K562 (cell line): ENCODE results near the gene PIGL. TPM values are rescaled to one million over a fixed set of nuclear protein-coding genes. Genes with fewer than 3 reads are reported as not detected.

ENCODE experiments used
- ATAC-seq: fragments of 200-7000 bp; cut with Tn5 transposase; 3 replicates; pipeline ENCODE4 v1.9.1; 2020; ENCODE audit warnings: moderate library complexity
- BruUV-seq: library from RNA; stranded (reverse); fragments of 400-500 nt; replicated peaks from 2 replicates; lab custom pipeline; 2021; lab: Mats Ljungman, UMichigan
- CTCF ChIA-PET: fragments of 300-600 bp; formaldehyde crosslinking; extraction: SDS; loops from one replicate; lab custom pipeline; 2021; ENCODE audit warnings: low intra/inter-chr PET ratio; lab: Yijun Ruan, JAX
- POLR2A ChIA-PET: fragments of 300-600, 350-650 bp; sonication (Branson Sonifier 250); formaldehyde crosslinking; extraction: SDS; loops from one replicate; lab custom pipeline; 2021; ENCODE audit warnings: antibody characterized with exemption, inconsistent platforms; lab: Yijun Ruan, JAX
- DNase-seq, 4 experiments: peaks; one replicate each; pipeline versions ENCODE4 v3.0.0 to v3.0.0-alpha.2; 2011 to 2018; ENCODE audit warnings: low spot score in 3 of 4, mixed read lengths in 3 of 4; ENCODE audit errors: extremely low read depth in 1 of 4
- FAIRE-seq: peaks from 2 replicates; lab custom pipeline; 2011; peaks lifted over from hg19 to GRCh38; lab: Jason Lieb, UNC
- H2AFZ ChIP-seq: 2 replicates; pipeline ENCODE4 v1.6.0; 2011; ENCODE audit warnings: low read depth, low read length, control low read depth, inconsistent platforms
- H3K27ac ChIP-seq: fragments of 200-600 bp; 3 replicates; pipeline ENCODE4 v1.8.0; 2011; ENCODE audit warnings: low read depth, mild to moderate bottlenecking, control low read depth, inconsistent platforms, low read length, moderate library complexity, mixed read lengths; ENCODE audit errors: extremely low read depth
- H3K27me3 ChIP-seq, 2 experiments: fragments of 300-600 bp in 1 of 2; 2 replicates in 1 of 2; 3 replicates in 1 of 2; pipeline versions ENCODE4 v1.6.0 to v1.8.0; 2011; ENCODE audit warnings: inconsistent platforms in 2 of 2, low read length in 2 of 2, mild to moderate bottlenecking in 1 of 2, mixed read lengths in 1 of 2, moderate library complexity in 1 of 2; ENCODE audit not compliant: control insufficient read depth in 2 of 2, insufficient read depth in 2 of 2
- H3K36me3 ChIP-seq: fragments of 300-600 bp; 3 replicates; pipeline ENCODE4 v1.8.0; 2011; ENCODE audit warnings: mild to moderate bottlenecking, low read length, inconsistent platforms; ENCODE audit not compliant: control insufficient read depth, insufficient read depth
- H3K4me1 ChIP-seq, 2 experiments: fragments of 200-600 bp in 1 of 2; replicated peaks in 1 of 2; 2 replicates in 1 of 2; 3 replicates in 1 of 2; pipeline versions ENCODE4 v1.5.1 to v1.8.0; 2011; ENCODE audit warnings: inconsistent platforms in 2 of 2, low read length in 2 of 2, mild to moderate bottlenecking in 1 of 2, mixed read lengths in 1 of 2, moderate library complexity in 1 of 2; ENCODE audit not compliant: control insufficient read depth in 2 of 2, insufficient read depth in 2 of 2
- H3K4me2 ChIP-seq: 2 replicates; pipeline ENCODE4 v1.6.1; 2011; ENCODE audit warnings: low read length, control low read depth, inconsistent platforms, mixed read lengths; ENCODE audit not compliant: insufficient read depth
- H3K4me3 ChIP-seq: fragments of 200-600 bp; sonication (generic), shearing (Covaris generic); 2 replicates; pipeline ENCODE4 v1.5.1; 2016; ENCODE audit warnings: control low read depth, inconsistent platforms
- H3K79me2 ChIP-seq: fragments of 200-600 bp; 3 replicates; pipeline ENCODE4 v1.8.0; 2011; ENCODE audit warnings: low read length, inconsistent platforms; ENCODE audit not compliant: control insufficient read depth, insufficient read depth
- H3K9ac ChIP-seq, 2 experiments: 2 replicates each; pipeline versions ENCODE4 v1.6.0 to v1.6.1; 2011; ENCODE audit warnings: low read depth in 2 of 2, low read length in 2 of 2, control low read depth in 1 of 2, inconsistent platforms in 1 of 2, mild to moderate bottlenecking in 1 of 2, mixed read lengths in 1 of 2; ENCODE audit not compliant: insufficient read depth in 1 of 2
- H3K9me1 ChIP-seq: one replicate; pipeline ENCODE4 v1.6.0; 2011; ENCODE audit warnings: inconsistent platforms, mild to moderate bottlenecking, low read length, moderate library complexity; ENCODE audit not compliant: control insufficient read depth, insufficient read depth
- H3K9me3 ChIP-seq: replicated peaks from 2 replicates; pipeline ENCODE4 v1.5.1; 2011; ENCODE audit warnings: low read depth, low read length, inconsistent platforms; ENCODE audit not compliant: control insufficient read depth, insufficient read depth
- H4K20me1 ChIP-seq: replicated peaks from 2 replicates; pipeline ENCODE4 v1.6.1; 2011; ENCODE audit warnings: low read length, inconsistent platforms, mixed read lengths; ENCODE audit not compliant: control insufficient read depth, insufficient read depth
- ARID2 ChIP-seq: fragments of 450-650 bp; IDR thresholded peaks from 2 replicates; pipeline ENCODE4 v1.6.1; 2017; ENCODE audit warnings: antibody characterized with exemption, mild to moderate bottlenecking
- ILK ChIP-seq: fragments of 450-650 bp; IDR thresholded peaks from 2 replicates; pipeline ENCODE4 v1.6.1; 2016; ENCODE audit warnings: missing genetic modification characterization, low read depth, mild to moderate bottlenecking, missing compliant biosample characterization, moderate library complexity, borderline replicate concordance
- NFYB ChIP-seq: IDR thresholded peaks from 2 replicates; pipeline ENCODE4 v1.6.1; 2011; ENCODE audit warnings: mild to moderate bottlenecking, moderate library complexity; ENCODE audit not compliant: insufficient read length; ENCODE audit errors: extremely low read depth
- PPARD ChIP-seq: fragments of 250-450 bp; sonication (Bioruptor Pico); IDR thresholded peaks from 2 replicates; pipeline ENCODE4 v1.8.0; 2022; ENCODE audit warnings: inconsistent platforms, mild to moderate bottlenecking, moderate library complexity
- RBM25 ChIP-seq: fragments of 200-400 bp; formaldehyde crosslinking; IDR thresholded peaks from 2 replicates; pipeline ENCODE4 v1.6.1; 2018; ENCODE audit warnings: low read length, low read depth, moderate library complexity; ENCODE audit not compliant: severe bottlenecking
- RHOXF2B ChIP-seq: fragments of 250-450 bp; sonication (Bioruptor Pico); conservative IDR thresholded peaks from 2 replicates; pipeline ENCODE4 v1.5.1; 2021
- ZNF133 ChIP-seq: fragments of 250-450 bp; sonication (Bioruptor Pico); IDR thresholded peaks from 2 replicates; pipeline ENCODE4 v1.4.0; 2020; ENCODE audit warnings: mild to moderate bottlenecking
- ZNF431 ChIP-seq: sonication (generic); formaldehyde crosslinking; IDR thresholded peaks from 2 replicates; pipeline ENCODE4 v1.8.0; 2022; ENCODE audit warnings: mild to moderate bottlenecking, missing genetic modification reagents
- ZNF644 ChIP-seq: fragments of 200-800 bp; sonication (Bioruptor generic); IDR thresholded peaks from 2 replicates; pipeline ENCODE4 v1.6.1; 2016; ENCODE audit warnings: low read depth, missing genetic modification characterization, missing compliant biosample characterization
- WGBS: fragments of 100-300 bp; shearing (Covaris generic); methylation state at CpG from one replicate; pipeline ENCODE4 v1.1.6; 2016; ENCODE audit warnings: low coverage, mixed read lengths; ENCODE audit not compliant: insufficient coverage; ENCODE audit errors: missing lambda C conversion rate; 5-methylcytosine and 5-hydroxymethylcytosine counted together
- in situ Hi-C: fragments of 300-500 bp; cut with MboI; formaldehyde crosslinking; loops from 4 replicates; pipeline ENCODE4 v1.15.0; 2018; ENCODE audit warnings: inconsistent platforms, mixed read lengths
- intact Hi-C: fragments of 100-400 bp; cut with micrococcal nuclease; formaldehyde crosslinking; loops from 2 replicates; pipeline ENCODE4 v1.14.2; 2022
- polyA plus RNA-seq, 8 experiments: library from polyadenylated mRNA; depleted of rRNA in 4 of 8; stranded (reverse) in 5 of 8; unstranded in 3 of 8; fragments of >200 nt; fragmentation: Nextera tagmentation in 2 of 8; fragmentation: Illumina TruSeq in 1 of 8; extraction: Ambion mirVana in 2 of 8; extraction: Trizol in 1 of 8; gene quantifications; 2 replicates each; pipeline versions ENCODE4 v1.2.1 to v1.2.3, GENCODE V29; 2011 to 2014; ENCODE audit warnings: inconsistent platforms in 1 of 8, missing spikeins in 1 of 8
- total RNA-seq, 7 experiments: library from RNA; depleted of rRNA in 6 of 7; stranded (reverse); fragments of >200 nt in 6 of 7; fragmentation: Illumina TruSeq in 2 of 7; extraction: Trizol in 2 of 7; gene quantifications; 2 replicates each; pipeline versions ENCODE4 v1.2.1 to v1.2.3, GENCODE V29; 2011 to 2021; ENCODE audit warnings: low replicate concordance in 1 of 7
- TF ChIP-seq, protein P1 (sequence below), 2 experiments: IDR thresholded peaks in 1 of 2; conservative IDR thresholded peaks in 1 of 2; 2 replicates each; pipeline ENCODE4 v1.6.1; 2016; ENCODE audit warnings: low read depth in 2 of 2, mild to moderate bottlenecking in 1 of 2, missing compliant biosample characterization in 1 of 2, missing genetic modification characterization in 1 of 2, moderate library complexity in 1 of 2
- TF ChIP-seq, protein P2 (sequence below): sonication (generic); formaldehyde crosslinking; IDR thresholded peaks from 2 replicates; pipeline ENCODE4 v1.8.0; 2022; ENCODE audit warnings: mild to moderate bottlenecking, missing genetic modification reagents, borderline replicate concordance
- TF ChIP-seq, protein P3 (sequence below): sonication (generic); formaldehyde crosslinking; IDR thresholded peaks from 2 replicates; pipeline ENCODE4 v1.8.0; 2023; ENCODE audit warnings: mild to moderate bottlenecking, missing genetic modification reagents

PIGL gene
- total and polyA plus RNA-seq, 9 of the 15 experiments (the other 6 are each of a cell fraction or from before 2014, with no cell fraction given) = 19.9 to 55.3 (median 29.6) TPM

DNA sequence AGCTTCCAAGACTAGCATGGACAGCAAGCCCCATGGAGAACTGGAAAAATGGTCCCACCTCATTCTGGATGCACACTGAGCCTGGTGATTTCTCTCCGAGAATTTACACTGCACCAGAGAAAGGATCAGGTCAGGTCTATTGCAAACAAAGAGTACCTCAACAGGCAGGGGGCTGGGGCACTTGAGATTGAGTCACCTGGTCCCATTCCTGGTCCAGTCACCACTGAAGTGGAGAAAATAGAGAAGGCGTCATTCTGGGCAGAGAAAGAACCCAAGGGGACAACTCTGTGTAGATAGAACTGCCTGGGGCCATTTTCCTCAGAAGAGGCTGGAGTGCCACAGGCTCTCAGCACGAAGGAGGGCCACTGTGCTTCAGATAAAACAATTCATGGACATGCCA, 97.8 kb downstream of the PIGL start (continued):
- TF ChIP-seq, protein P1, sequence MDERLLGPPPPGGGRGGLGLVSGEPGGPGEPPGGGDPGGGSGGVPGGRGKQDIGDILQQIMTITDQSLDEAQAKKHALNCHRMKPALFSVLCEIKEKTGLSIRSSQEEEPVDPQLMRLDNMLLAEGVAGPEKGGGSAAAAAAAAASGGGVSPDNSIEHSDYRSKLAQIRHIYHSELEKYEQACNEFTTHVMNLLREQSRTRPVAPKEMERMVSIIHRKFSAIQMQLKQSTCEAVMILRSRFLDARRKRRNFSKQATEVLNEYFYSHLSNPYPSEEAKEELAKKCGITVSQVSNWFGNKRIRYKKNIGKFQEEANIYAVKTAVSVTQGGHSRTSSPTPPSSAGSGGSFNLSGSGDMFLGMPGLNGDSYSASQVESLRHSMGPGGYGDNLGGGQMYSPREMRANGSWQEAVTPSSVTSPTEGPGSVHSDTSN (CRISPR knock-in tag; IDR thresholded peaks at IDR 0.05; ENCODE audit: low read depth) = no peak
- TF ChIP-seq, protein P1 (tag; conservative IDR thresholded peaks at IDR 0.05; ENCODE audit: low read depth) = no peak
- no peak for TF ChIP-seq ZNF644 (tag)

GRCh38 chr17:16319969-16320368, 103.0 kb downstream of the PIGL start:
- in situ Hi-C loops = no loop called here
- Histone ChIP-seq H3K36me3 (no peaks in the 10 kb centered on the region), H2AFZ (no peak overlapping the region), H3K9me1 (no peaks in the 10 kb centered on the region), H3K9me3 (no peaks in the 10 kb centered on the region), H3K9ac (no peak overlapping the region), H4K20me1 (no peaks in the 10 kb centered on the region), H3K27ac (no peak overlapping the region), H3K27me3 (no peaks in the 10 kb centered on the region), H3K79me2 (no peaks in the 10 kb centered on the region), H3K4me1 (no peaks in the 10 kb centered on the region), H3K4me3 (no peak overlapping the region), H3K4me2 (no peak overlapping the region)
- ChIA-PET CTCF (no interaction called here), POLR2A (interaction anchor here (3.1 kb wide), 1 partner anchor 14 kb away, joined by 9 read pairs; no protein-coding TSS in a partner anchor)
- DNase-seq (no peak), ATAC-seq (no peak), FAIRE-seq (no peak)
- BruUV-seq = no TSS peak
- intact Hi-C loops = no loop called here
- no CpG with 5 or more reads among the region's 3 CpGs for WGBS
- no peak for TF ChIP-seq ZNF133
- no peak for TF ChIP-seq ZNF431
- TF ChIP-seq ARID2 = no peak
- no peak for TF ChIP-seq ILK (tag)
- TF ChIP-seq, protein P2, sequence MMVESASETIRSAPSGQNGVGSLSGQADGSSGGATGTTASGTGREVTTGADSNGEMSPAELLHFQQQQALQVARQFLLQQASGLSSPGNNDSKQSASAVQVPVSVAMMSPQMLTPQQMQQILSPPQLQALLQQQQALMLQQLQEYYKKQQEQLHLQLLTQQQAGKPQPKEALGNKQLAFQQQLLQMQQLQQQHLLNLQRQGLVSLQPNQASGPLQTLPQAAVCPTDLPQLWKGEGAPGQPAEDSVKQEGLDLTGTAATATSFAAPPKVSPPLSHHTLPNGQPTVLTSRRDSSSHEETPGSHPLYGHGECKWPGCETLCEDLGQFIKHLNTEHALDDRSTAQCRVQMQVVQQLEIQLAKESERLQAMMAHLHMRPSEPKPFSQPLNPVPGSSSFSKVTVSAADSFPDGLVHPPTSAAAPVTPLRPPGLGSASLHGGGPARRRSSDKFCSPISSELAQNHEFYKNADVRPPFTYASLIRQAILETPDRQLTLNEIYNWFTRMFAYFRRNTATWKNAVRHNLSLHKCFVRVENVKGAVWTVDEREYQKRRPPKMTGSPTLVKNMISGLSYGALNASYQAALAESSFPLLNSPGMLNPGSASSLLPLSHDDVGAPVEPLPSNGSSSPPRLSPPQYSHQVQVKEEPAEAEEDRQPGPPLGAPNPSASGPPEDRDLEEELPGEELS (CRISPR knock-in tag) = no peak
- TF ChIP-seq ZNF644 (tag) = no peak
- no peak for TF ChIP-seq RBM25
- TF ChIP-seq NFYB = no peak
- TF ChIP-seq, protein P3, sequence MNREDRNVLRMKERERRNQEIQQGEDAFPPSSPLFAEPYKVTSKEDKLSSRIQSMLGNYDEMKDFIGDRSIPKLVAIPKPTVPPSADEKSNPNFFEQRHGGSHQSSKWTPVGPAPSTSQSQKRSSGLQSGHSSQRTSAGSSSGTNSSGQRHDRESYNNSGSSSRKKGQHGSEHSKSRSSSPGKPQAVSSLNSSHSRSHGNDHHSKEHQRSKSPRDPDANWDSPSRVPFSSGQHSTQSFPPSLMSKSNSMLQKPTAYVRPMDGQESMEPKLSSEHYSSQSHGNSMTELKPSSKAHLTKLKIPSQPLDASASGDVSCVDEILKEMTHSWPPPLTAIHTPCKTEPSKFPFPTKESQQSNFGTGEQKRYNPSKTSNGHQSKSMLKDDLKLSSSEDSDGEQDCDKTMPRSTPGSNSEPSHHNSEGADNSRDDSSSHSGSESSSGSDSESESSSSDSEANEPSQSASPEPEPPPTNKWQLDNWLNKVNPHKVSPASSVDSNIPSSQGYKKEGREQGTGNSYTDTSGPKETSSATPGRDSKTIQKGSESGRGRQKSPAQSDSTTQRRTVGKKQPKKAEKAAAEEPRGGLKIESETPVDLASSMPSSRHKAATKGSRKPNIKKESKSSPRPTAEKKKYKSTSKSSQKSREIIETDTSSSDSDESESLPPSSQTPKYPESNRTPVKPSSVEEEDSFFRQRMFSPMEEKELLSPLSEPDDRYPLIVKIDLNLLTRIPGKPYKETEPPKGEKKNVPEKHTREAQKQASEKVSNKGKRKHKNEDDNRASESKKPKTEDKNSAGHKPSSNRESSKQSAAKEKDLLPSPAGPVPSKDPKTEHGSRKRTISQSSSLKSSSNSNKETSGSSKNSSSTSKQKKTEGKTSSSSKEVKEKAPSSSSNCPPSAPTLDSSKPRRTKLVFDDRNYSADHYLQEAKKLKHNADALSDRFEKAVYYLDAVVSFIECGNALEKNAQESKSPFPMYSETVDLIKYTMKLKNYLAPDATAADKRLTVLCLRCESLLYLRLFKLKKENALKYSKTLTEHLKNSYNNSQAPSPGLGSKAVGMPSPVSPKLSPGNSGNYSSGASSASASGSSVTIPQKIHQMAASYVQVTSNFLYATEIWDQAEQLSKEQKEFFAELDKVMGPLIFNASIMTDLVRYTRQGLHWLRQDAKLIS = no peak
- no peak for TF ChIP-seq RHOXF2B (CRISPR knock-in tag)
- no peak for TF ChIP-seq PPARD (CRISPR knock-in tag)
